HG02623 (cell line): ENCODE data around the gene CSH2.
"Not testable (repeated sequence)": the region's sequence is repeated elsewhere in the genome, so short reads cannot be mapped to it uniquely, and the experiment has no call there.

ENCODE experiments used
- ATAC-seq: cut with Tn5 transposase; IDR thresholded peaks from one replicate; pipeline ENCODE4 v1.9.1; 2021; ENCODE audit warnings: moderate library complexity; ENCODE audit not compliant: unreplicated experiment

CSH2 gene

DNA sequence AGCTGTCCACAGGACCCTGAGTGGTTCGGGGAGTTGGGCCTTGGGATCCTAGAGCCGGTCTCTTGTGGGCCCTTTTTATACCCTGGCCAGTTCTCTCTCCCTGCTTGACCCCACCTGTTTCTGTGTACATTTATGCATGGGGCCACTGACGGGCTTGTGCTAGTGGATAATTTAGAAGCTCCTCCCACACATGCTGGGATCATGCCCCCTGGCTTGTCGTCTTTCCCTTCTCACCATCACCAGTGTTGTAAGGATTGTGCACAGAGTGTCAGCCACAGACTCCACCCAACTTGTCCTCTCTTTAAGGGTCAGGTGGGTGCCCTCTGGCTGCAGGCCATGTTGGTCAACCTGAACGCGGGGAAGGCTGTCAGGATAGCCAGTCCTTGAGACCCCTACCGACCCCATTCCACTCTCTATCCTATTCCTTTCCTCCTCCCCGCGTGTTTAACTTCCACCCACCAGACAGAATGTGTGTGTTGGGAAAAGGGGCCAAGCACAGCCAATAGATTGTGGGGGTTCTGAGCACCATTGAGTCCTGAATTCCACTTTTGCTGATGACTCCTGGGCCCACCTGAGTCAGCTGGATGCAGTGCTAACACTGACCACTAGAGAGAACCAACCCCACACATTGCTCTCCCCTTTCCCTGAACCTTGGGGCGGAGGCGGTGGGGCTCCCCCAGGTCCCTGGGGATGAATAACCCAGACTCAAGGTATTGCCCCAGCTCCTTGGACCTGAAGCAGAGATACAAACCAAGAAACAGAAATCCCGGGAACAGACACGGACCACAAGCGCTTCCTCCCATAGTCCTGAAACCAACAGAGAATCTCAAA is 23.3 kb upstream of the CSH2 start, which contains the start of gene CSH1:
CSH1 (minus strand) TSS at position 51 of the 831 bp plus-strand sequence. CDS start 63 bp downstream, outside the sequence.
- ATAC-seq: not testable (repeated sequence)

DNA sequence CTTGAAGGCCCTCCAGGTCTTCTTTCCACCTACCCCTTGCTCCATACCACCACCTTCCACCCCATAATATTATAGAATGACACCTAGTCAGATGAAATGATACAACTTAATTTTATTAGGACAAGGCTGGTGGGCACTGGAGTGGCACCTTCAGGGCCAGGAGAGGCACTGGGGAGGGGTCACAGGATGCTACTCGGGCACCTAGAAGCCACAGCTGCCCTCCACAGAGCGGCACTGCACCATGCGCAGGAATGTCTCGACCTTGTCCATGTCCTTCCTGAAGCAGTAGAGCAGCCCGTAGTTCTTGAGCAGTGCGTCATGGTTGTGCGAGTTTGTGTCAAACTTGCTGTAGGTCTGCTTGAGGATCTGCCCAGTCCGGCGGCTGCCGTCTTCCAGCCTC is 21.3 kb upstream of the CSH2 start:
- ATAC-seq: not testable (repeated sequence)

DNA sequence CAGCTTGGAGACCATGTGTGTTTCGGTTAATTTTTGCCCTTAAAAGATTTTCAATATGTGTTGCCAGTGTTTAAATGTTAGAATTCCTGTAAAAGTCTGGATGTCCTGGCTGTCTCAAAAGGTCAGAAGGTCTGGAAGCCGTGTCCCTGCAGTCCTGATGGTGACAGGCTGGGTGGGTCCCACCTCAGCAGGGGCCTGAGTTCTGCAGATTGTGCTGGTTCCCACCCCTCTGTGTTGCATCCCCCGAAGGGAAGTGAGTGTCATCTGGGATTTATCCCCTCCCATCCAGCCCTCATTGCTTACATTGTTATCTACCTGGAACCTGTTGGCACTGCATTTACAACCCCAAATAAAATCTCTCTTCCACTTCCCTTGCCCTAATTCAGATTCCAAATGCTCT is 20.5 kb upstream of the CSH2 start:
- not testable (repeated sequence) for ATAC-seq

DNA sequence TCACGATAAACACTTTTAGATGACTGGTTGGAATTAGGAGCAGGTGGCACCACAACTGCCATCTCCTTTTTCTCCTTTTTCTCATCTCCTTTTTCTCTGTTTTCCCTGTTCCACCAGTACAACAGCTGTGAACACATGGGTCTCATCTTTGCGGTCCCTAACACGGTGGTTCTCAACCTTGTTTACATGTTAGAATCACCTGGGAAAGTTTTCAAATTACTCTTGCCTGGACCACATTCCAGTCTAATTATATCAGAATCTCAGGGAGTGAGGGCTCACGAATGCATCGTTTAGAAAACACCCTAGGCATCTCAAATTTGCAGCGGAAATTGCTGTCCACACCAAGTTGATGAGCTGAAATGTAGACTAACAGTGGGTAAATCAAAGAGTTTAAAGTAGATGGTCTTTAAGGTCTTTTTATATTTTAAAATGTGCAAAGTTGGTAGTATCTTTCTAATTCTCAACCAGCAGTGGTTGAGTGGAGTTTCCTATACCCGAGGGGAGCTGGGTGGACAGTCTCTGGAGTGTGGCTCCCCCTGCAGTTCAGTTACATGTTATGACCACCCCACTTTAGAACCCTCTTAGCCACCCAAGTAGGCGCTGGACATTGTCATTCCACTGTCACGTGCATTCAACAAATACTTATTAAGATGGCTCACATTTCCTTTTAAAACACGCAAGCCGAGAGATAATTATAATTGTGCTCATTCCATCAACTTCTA is 19.0 kb upstream of the CSH2 start:
- ATAC-seq: not testable (repeated sequence)

DNA sequence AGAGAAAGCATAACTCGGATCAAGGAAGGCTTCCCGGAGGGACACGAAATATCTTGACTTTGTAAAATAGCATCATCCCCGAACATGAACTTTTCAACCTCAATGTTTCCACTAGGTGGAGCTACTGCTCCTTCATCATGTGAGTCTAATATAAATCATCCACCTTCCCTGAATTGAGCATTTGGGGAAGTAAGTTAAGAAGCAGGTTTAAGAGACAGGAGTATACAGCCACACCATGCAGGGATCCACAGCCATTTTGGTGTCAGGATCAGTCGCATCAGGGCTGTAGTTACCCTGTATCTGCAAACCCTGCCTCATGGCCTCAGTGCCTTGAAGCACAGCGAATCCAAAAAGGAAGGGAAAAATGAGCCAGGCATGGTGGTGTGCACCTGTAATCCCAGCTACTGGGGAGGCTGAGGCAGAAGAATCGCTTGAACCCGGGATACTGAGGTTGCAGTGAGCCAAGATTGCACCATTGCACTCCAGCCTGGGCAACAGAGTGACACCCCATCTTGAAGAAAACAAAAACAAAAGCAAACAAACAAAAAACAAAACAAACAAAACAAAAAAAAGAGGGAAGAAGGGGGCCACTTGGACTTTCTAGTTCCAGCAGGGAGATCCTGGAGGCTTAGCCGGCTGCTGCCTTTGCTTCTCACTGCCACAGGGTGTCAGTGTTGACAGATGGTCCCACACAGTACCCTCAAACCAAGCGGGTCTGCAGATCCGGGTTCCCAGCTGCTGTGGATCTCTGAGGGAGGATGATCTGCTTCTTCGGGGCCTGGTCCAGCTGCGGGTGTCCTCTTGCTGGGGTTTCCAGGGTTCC is 15.8 kb upstream of the CSH2 start:
- ATAC-seq: not testable (repeated sequence)

DNA sequence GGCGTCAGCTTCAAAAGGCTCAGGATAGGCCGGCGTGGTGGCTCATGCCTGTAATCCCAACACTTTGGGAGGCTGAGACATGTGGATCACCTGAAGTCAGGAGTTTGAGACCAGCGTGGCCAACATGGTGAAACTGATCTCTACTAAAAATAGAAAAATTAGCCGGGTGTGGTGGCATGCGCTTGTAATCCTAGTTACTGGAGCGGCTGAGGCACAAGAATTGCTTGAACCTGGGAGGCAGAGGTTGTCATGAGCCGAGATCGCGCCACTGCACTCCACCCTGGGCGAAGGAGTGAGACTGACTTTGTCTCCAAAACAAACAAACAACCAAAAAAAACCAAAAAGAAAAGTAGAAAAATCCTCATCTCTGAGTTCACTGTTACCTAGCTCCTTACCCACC is 11.6 kb upstream of the CSH2 start:
- ATAC-seq: not testable (repeated sequence)

DNA sequence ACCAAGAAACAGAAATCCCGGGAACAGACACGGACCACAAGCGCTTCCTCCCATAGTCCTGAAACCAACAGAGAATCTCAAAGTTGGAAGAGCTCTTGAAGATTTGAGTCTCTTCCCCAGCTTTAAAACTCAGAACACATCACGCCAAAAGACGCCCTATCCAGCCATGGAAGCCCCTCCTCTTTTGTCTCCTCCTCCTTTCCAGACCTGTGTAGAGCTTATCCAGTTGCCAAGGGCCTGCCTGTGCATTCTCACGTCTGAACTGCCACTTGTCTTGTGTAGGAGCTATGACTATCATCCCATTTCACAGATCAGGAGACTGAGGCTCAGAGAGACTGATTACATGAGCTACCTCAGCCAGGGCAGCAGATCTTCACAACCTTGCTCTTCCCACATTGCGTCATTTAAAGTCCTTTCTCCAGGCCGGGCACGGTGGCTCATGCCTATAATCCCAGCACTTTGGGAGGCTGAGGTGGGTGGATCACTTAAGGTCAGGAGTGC is 9.2 kb upstream of the CSH2 start:
- ATAC-seq: not testable (repeated sequence)

DNA sequence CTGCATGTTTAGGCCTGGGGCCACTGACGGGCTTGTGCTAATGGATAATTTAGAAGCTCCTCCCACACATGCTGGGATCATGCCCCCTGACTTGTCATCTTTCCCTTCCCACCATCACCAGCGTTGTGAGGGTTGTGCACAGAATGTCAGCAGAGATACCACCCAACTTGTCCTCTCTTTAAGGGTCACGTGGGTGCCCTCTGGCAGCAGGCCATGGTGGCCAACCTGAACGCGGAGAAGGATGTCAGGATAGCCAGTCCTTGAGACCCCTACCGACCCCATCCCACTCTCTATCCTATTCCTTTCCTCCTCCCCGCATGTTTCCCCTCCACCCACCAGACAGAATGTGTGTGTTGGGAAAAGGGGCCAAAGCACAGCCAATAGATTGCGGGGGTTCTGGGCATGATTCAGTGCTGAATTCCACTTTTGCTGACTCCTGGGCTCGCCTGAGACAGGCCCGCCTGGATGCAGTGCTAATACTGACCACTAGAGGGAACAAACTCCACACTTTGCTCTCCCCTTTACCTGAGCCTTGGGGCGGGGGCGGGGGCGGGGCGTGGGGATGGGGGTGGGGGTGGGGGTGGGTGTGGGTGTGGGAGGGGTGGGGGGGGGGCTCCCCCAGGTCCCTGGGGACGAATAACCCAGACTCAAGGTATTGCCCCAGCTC is 8.6 kb upstream of the CSH2 start, which contains the start of gene GH2:
GH2 (minus strand) TSS at position 10 of the 667 bp plus-strand sequence. CDS start 143 bp downstream, outside the sequence.
- no peak for ATAC-seq

DNA sequence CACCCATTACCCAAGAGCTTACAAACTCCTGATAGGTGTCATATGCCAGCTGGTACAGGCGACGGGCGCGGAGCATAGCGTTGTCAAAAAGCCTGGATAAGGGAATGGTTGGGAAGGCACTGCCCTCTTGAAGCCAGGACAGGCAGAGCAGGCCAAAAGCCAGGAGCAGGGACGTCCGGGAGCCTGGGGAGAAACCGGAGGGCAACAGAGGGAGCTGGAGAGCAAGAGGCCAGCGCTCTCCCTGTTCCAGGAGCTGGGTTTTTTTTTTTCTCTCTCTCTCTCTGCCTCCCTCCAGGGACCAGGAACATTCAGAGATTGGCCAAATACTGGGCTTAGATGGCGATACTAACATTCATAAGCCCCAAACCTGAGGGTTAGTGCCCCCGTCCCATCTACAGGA is 7.9 kb upstream of the CSH2 start:
- not testable (repeated sequence) for ATAC-seq

DNA sequence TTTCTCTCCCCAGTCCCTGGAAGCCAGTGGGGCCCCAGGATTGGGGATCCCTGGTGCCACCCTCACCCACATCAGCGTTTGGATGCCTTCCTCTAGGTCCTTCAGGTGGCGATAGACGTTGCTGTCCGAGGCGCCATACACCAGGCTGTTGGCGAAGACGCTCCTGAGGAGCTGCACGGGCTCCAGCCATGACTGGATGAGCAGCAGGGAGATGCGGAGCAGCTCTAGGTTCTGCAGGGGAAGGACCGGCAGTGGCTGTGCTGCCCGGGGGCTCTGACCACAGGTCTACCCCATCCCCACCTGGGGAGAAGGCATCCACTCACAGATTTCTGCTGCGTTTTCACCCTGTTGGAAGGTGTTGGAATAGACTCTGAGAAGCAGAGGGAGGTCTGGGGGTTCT is 7.2 kb upstream of the CSH2 start:
- no peak for ATAC-seq

DNA sequence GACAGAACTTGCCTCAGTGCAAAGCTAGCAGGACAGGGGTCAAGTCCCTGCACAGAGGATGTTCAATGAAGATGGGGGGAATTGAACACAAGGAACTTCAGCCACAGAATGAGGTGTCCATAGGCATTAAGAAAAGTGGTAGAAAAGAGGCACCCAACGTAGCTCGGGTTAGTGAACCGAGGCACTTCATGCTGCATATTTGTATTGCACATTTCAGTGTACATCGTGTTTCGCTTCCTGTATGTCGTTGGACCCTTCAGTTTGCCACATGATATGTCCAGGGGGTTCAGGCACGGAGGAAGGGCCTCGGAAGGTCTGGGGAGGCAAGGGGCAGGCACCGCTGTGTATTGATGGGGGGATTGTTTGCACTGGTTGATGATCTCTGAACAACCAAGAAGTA is 4.9 kb upstream of the CSH2 start:
- not testable (repeated sequence) for ATAC-seq

DNA sequence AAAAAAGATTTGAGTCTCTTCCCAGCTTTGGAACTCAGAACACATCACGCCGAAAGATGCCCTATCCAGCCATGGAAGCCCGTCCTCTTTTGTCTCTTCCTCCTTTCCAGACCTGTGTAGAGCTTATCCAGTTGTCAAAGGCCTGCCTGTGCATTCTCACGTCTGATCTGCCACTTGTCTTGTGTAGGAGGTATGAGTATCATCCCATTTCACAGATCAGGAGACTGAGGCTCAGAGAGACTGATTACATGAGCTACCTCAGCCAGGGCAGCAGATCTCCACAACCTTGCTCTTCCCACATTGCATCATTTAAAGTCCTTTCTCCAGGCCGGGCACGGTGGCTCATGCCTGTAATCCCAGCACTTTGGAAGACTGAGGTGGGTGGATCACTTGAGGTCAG is 1.2 kb upstream of the CSH2 start:
- ATAC-seq: not testable (repeated sequence)

DNA sequence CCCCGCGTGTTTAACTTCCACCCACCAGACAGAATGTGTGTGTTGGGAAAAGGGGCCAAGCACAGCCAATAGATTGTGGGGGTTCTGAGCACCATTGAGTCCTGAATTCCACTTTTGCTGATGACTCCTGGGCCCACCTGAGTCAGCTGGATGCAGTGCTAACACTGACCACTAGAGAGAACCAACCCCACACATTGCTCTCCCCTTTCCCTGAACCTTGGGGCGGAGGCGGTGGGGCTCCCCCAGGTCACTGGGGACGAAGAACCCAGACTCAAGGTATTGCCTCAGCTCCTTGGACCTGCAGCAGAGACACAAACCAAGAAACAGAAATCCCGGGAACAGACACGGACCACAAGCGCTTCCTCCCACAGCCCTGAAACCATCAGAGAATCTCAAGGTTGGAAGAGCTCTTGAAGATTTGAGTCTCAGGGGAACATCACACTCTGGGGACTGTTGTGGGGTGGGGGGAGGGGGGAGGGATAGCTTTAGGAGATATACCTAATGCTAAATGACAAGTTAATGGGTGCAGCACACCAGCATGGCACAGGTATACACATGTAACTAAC is 667 bp upstream of the CSH2 start:
- ATAC-seq: not testable (repeated sequence)

DNA sequence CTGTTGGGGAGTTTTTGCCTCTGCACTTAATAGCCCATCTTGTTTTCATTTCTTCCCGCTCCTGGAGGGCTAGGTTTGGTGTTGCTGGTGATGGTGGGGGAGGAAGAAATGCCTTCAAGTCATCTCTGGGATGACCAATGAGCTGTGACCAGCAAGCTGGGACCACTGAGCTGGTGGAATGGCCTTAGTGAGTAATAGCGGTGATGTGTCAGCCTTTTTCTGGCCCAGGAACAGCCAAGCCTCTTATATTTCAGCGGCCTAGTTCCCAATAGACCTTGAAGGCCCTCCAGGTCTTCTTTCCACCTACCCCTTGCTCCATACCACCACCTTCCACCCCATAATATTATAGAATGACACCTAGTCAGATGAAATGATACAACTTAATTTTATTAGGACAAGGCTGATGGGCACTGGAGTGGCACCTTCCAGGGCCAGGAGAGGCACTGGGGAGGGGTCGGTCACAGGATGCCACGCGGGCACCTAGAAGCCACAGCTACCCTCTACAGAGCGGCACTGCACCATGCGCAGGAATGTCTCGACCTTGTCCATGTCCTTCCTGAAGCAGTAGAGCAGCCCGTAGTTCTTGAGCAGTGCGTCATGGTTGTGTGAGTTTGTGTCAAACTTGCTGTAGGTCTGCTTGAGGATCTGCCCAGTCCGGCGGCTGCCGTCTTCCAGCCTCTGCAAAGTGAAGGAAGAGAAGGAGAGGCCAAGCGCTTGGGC is 1.7 kb downstream of the CSH2 start:
- ATAC-seq: not testable (repeated sequence)

DNA sequence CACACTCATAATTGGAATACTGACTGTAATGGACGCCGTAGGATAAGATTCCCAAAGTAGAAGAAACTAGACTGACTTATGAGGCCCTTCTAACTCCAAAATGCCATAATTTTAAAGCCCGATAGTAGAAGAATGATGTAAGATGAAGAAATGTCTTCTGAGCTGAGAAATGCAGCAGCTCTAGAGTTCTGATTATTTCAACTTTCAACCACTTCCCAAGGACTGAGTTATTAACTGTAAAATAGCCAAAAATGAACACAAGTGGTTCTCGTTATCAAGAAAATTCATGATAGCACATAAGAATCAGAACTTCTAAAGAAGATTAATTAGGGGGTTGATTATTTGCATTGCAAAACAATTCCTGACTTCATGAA is 3.2 kb downstream of the CSH2 start:
- ATAC-seq: not testable (repeated sequence)

DNA sequence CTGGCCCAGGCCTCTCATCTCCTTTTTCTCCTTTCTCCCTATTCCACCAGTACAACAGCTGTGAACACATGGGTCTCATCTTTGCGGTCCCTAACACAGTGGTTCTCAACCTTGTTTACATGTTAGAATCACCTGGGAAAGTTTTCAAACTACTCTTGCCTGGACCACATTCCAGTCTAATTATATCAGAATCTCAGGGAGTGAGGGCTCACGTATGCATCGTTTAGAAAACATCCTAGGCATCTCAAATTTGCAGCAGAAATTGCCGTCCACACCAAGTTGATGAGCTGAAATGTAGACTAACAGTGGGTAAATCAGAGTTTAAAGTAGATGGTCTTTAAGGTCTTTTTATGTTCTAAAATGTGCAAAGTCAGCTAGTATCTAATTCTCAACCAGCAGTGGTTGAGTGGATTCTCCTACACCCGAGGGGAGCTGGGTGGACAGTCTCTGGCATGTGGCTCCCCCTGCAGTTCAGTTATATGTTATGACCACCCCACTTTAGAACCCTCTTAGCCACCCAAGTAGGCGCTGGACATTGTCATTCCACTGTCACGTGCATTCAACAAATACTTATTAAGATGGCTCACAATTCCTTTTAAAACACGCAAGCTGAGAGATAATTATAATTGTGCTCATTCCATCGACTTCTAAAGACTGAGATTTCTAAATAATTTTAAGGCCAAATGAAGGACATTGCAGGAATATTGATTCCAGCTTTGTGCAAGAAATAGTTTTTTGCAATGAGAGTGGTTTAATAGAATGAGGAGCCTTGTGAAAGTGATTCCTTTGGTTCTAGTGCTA is 3.8 kb downstream of the CSH2 start:
- not testable (repeated sequence) for ATAC-seq

DNA sequence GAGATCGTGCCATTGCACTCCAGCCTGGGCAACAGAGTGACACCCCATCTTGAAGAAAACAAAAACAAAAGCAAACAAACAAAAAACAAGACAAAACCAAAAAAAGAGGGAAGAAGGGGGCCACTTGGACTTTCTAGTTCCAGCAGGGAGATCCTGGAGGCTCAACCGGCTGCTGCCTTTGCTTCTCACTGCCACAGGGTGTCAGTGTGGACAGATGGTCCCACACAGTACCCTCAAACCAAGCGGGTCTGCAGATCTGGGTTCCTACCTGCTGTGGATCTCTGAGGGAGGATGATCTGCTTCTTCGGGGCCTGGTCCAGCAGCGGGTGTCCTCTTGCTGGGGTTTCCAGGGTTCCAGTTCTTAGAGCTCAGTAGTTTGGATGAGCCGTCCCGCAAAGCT is 6.9 kb downstream of the CSH2 start:
- not testable (repeated sequence) for ATAC-seq

DNA sequence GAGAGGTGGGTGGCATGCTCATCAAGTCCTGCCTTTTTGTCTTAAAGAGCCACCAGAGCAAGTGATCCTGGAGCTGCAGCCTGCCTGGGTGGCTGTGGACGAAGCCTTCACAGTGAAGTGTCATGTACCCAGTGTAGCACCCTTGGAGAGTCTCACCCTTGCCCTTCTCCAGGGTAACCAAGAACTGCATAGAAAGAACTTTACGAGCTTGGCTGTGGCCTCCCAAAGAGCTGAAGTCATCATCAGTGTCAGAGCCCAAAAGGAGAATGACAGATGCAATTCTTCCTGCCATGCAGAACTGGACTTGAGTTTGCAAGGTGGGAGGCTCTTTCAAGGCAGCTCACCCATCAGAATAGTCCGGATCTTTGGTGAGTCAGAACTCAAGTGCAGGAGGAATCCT is 14.2 kb downstream of the CSH2 start:
- no peak for ATAC-seq

DNA sequence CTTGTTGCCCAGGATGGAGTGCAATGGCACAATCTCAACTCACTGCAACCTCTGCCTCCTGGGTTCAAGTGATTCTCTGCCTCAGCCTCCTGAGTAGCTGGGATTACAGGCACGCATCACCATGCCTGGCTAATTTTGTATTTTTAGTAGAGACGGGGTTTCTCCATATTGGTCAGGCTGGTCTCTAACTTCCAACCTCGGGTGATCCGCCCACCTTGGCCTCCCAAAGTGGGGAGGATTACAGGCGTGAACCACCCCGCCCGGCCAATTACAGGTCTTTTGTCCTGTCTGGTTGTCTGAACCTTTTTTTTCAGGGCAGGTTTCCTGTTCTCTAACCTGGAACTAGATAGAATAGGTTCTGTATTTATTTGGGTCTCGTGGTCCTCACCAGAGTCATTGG is 17.1 kb downstream of the CSH2 start:
- ATAC-seq: not testable (repeated sequence)
